Adrenal gland (tissue), 12 donors: ENCODE results near the gene PTCD1. TPM values are rescaled to one million over a fixed set of nuclear protein-coding genes. Genes with fewer than 3 reads are reported as not detected.

Experiments used
- DNase-seq, 7 donors: peaks; one replicate each; pipeline ENCODE4 v3.0.0-alpha.2; 2019 to 2020
- H3K27ac ChIP-seq, 5 donors: fragments of 200-600 bp; sonication (generic) in 4 of 5; 1 replicate in 3 of 5; 2 replicates in 2 of 5; pipeline versions ENCODE4 v1.5.1 to v1.8.0; 2016 to 2020; ENCODE audit warnings: mild to moderate bottlenecking in 1 of 5
- H3K27me3 ChIP-seq: fragments of 200-600 bp; 2 replicates; pipeline ENCODE4 v1.8.0; 2021
- H3K36me3 ChIP-seq, 2 donors: fragments of 200-600 bp; replicated peaks in 1 of 2; 1 replicate in 1 of 2; 2 replicates in 1 of 2; pipeline versions ENCODE4 v1.5.1 to v1.8.0; 2018 to 2022
- H3K4me1 ChIP-seq, 2 donors: fragments of 200-600 bp; replicated peaks in 1 of 2; 1 replicate in 1 of 2; 2 replicates in 1 of 2; pipeline versions ENCODE4 v1.5.1 to v1.8.0; 2018 to 2021
- H3K4me3 ChIP-seq, 4 donors: fragments of 200-600 bp; sonication (generic) in 3 of 4; one replicate each; pipeline ENCODE4 v1.5.1; 2016 to 2018
- H3K9me3 ChIP-seq, 3 donors: fragments of 200-600 bp; sonication (generic) in 1 of 3; replicated peaks in 1 of 3; 1 replicate in 2 of 3; 2 replicates in 1 of 3; pipeline versions ENCODE4 v1.5.1 to v1.8.0; 2016 to 2021
- POLR2A ChIP-seq, 2 donors: fragments of 450-650 bp; IDR thresholded peaks; one replicate each; pipeline ENCODE4 v1.6.1; 2017; ENCODE audit warnings: antibody characterized with exemption in 2 of 2, mild to moderate bottlenecking in 2 of 2, moderate library complexity in 1 of 2
- WGBS, 4 donors: extraction: QIAGEN DNeasy Blood & Tissue Kit in 2 of 4; methylation state at CpG; one replicate each; pipeline versions ENCODE4 v1.1.5 to v1.1.7; 2013 to 2017; 5-methylcytosine and 5-hydroxymethylcytosine counted together
- intact Hi-C, 2 donors: fragments of 100-400 bp; cut with DNase I; formaldehyde crosslinking; loops; one replicate each; pipeline versions ENCODE4 v1.14.1 to v1.15.0; 2022 to 2023
- polyA plus RNA-seq, 3 donors: library from polyadenylated mRNA; stranded (reverse); fragments of 200-250 nt in 2 of 3; fragments of 350-450 nt in 1 of 3; fragmentation: Illumina TruSeq in 1 of 3; extraction: RNeasy Lipid Tissue Mini Kit (QIAGEN cat#74804) in 1 of 3; gene quantifications; one replicate each; pipeline ENCODE4 v1.2.3, GENCODE V29; 2013 to 2014
- total RNA-seq, 9 donors: library from RNA; depleted of rRNA in 4 of 9; stranded (reverse); fragments of >200 nt in 4 of 9; fragments of 120-200 nt in 1 of 9; fragmentation: NEBNext Ultra II Directional in 1 of 9; extraction: Animal tissue kit (Norgen Biotek cat#: 25700) in 1 of 9; gene quantifications; one replicate each; pipeline versions ENCODE4 v1.1.0 to v1.2.4, GENCODE V29; 2013 to 2023
- TF ChIP-seq, protein P1 (sequence below), 6 experiments: fragments of 450-650 bp in 4 of 6; fragments of 200-600 bp in 2 of 6; sonication (generic) in 1 of 6; IDR thresholded peaks; 1 replicate in 5 of 6; 2 replicates in 1 of 6; pipeline versions ENCODE4 v1.5.1 to v1.8.0; 2016 to 2021; ENCODE audit warnings: antibody characterized with exemption in 6 of 6, mild to moderate bottlenecking in 2 of 6, moderate library complexity in 1 of 6
- donor health status: healthy with polysubstance abuse.
- donor health status: Bipolar disorder and iron deficiency.
- donor health status: DM: yes; HTN: yes; CAD: no.
- donor health status: DM: no; HTN: no; CAD: no.
- donor health status: DM: no; HTN: no; CAD: no.
- donor health status: DM: yes; HTN: yes; CAD: no.

PTCD1 gene
- total and polyA plus RNA-seq, 12 donors: 2.5 to 9.2 (median 6.0) TPM

DNA sequence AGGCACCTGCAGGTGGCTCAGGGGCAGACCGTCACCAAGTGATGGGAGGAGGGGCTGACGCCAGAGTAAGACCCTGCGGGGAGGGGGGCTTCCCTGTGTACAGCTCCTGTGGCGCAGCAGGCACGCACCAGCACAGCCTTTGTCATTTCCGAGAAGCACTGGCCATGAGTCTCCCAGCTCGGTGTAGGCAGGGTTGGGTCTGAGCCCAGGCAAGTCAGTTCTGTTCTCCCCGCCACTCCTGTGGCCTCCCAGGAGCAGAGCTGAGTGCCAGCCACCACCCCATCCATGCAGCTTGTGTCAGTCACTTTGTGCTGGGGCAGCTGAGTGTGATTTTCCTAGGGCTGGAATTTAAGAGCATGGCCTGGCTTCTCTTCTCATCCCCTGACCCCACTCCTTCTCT is 13.3 kb upstream of the PTCD1 start:
- Histone ChIP-seq H3K27me3 (no peaks in the 10 kb centered on the region), H3K4me1 (no peaks in the 10 kb centered on the region), H3K36me3 (peaks cover 0 to 85% of the 10 kb centered on the region in 2 donors), H3K27ac (no peak overlapping the region), H3K4me3 (no peak overlapping the region), H3K9me3 (no peaks in the 10 kb centered on the region)
- TF ChIP-seq, protein P1, sequence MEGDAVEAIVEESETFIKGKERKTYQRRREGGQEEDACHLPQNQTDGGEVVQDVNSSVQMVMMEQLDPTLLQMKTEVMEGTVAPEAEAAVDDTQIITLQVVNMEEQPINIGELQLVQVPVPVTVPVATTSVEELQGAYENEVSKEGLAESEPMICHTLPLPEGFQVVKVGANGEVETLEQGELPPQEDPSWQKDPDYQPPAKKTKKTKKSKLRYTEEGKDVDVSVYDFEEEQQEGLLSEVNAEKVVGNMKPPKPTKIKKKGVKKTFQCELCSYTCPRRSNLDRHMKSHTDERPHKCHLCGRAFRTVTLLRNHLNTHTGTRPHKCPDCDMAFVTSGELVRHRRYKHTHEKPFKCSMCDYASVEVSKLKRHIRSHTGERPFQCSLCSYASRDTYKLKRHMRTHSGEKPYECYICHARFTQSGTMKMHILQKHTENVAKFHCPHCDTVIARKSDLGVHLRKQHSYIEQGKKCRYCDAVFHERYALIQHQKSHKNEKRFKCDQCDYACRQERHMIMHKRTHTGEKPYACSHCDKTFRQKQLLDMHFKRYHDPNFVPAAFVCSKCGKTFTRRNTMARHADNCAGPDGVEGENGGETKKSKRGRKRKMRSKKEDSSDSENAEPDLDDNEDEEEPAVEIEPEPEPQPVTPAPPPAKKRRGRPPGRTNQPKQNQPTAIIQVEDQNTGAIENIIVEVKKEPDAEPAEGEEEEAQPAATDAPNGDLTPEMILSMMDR (IDR thresholded peaks at IDR 0.05): no peak
- no peak for TF ChIP-seq POLR2A (IDR thresholded peaks at IDR 0.05)
- intact Hi-C loops: no loop called here
- WGBS, 4 donors: 86 to 100% (median 88%) methylated on average over 1 to 8 of the region's 8 CpGs
- no peak for DNase-seq

- TF ChIP-seq, protein P1 (IDR thresholded peaks at IDR 0.05): no peak
- TF ChIP-seq POLR2A (IDR thresholded peaks at IDR 0.05): no peak
- Histone ChIP-seq H3K9me3 (no peaks in the 10 kb centered on the region), H3K36me3 (peaks cover 0 to 81% of the 10 kb centered on the region in 2 donors), H3K4me1 (no peaks in the 10 kb centered on the region), H3K4me3 (no peak overlapping the region), H3K27ac (no peak overlapping the region), H3K27me3 (no peaks in the 10 kb centered on the region)
- intact Hi-C loops: no loop called here
- no peak for DNase-seq
- 92 to 96% (median 94%) methylated on average over 5 of the region's 5 CpGs for WGBS, 4 donors
Observed at GRCh38 chr7:99449326-99449725, 10.7 kb upstream of the PTCD1 start.

DNA sequence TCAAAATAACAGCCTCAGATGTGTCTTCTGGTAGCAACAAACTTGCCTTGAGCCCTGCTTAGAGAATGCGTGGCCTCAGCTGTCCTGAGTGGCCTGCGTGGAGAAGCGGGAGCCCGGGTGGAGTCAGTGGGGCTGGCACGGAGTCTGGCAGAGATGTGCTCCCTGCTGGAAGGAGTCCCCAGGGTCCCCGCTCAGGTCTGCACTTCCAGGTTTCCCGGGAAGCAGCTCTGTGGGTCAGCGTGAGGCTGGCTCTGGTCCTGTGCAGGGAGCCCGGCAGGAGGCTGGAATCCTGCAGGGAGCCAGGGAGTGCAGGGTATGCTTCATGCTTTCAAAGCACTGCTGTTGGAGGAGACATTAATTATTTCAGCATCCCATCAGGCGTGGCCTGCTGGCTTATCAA is 10.3 kb upstream of the PTCD1 start:
- no peak for DNase-seq
- intact Hi-C loops: no loop called here
- TF ChIP-seq, protein P1 (IDR thresholded peaks at IDR 0.05): no peak
- TF ChIP-seq POLR2A (IDR thresholded peaks at IDR 0.05): no peak
- Histone ChIP-seq H3K27me3 (no peaks in the 10 kb centered on the region), H3K9me3 (no peaks in the 10 kb centered on the region), H3K4me1 (no peaks in the 10 kb centered on the region), H3K27ac (no peak overlapping the region), H3K36me3 (peaks cover 0 to 76% of the 10 kb centered on the region in 2 donors), H3K4me3 (no peak overlapping the region)
- 87 to 98% (median 92%) methylated on average over 9 to 10 of the region's 10 CpGs for WGBS, 4 donors

DNA sequence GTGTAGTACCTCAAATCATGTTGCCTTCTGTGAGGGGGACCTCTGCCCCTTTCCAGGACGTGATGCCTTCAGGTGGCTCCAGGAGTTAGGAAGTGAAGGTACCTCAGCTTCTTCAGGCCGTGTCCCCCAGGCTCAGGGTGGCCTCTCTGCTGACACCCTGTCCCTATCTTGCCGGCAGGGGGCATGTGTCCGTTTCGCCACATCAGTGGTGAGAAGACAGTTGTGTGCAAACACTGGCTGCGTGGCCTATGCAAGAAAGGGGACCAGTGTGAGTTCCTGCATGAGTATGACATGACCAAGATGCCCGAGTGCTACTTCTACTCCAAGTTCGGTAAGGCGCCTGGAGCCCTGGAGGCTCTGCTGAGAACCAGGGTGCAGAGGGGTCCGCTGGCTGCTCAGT is 9.3 kb upstream of the PTCD1 start:
- WGBS, 4 donors: 87 to 90% (median 88%) methylated on average over 5 to 10 of the region's 10 CpGs
- Histone ChIP-seq H3K9me3 (no peaks in the 10 kb centered on the region), H3K4me1 (no peaks in the 10 kb centered on the region), H3K4me3 (no peak overlapping the region), H3K36me3 (peaks cover 0 to 68% of the 10 kb centered on the region in 2 donors), H3K27me3 (no peaks in the 10 kb centered on the region), H3K27ac (no peak overlapping the region)
- no peak for DNase-seq
- TF ChIP-seq POLR2A (IDR thresholded peaks at IDR 0.05): no peak
- TF ChIP-seq, protein P1 (IDR thresholded peaks at IDR 0.05): peak in 1 of 6 experiments; percentile 15
- intact Hi-C loops: no loop called here
